HG02981 (cell line): ENCODE data around the gene PDC.

Experiments
- ATAC-seq: cut with Tn5 transposase; IDR thresholded peaks from one replicate; pipeline ENCODE4 v1.9.1; 2021; ENCODE audit warnings: mild to moderate bottlenecking, moderate library complexity; ENCODE audit not compliant: unreplicated experiment

PDC gene

GRCh38 chr1:186461014-186461413, at the start of gene PDC:
Gene PDC (minus strand): TSS chr1:186461114. CDS start chr1:186449459, 11,655 bp downstream.
- ATAC-seq, result no peak

- no peak for ATAC-seq
Observed at GRCh38 chr1:186503190-186503589, 42.3 kb upstream of the PDC start.

DNA sequence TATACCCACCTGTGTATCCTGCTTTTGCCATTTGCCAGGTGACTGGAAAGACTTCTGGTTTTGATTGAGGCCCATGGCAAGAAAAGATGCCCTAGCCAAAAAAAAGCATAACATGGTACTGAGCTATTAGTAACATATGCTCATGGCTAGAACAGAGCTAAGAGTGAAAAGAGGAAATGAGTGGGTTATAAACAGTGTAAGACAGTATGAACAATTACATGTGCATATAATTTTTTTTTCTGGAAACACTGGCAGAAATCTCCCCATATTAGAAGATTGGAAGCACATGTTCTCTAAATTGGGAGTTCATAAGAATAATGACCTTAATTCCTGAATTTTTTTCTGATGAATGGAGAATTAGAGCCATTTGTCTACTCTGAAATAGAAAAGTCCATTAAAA, 41.2 kb upstream of the PDC start:
- no peak for ATAC-seq

GRCh38 chr1:186500804-186501203, 39.9 kb upstream of the PDC start:
- ATAC-seq, result no peak

DNA sequence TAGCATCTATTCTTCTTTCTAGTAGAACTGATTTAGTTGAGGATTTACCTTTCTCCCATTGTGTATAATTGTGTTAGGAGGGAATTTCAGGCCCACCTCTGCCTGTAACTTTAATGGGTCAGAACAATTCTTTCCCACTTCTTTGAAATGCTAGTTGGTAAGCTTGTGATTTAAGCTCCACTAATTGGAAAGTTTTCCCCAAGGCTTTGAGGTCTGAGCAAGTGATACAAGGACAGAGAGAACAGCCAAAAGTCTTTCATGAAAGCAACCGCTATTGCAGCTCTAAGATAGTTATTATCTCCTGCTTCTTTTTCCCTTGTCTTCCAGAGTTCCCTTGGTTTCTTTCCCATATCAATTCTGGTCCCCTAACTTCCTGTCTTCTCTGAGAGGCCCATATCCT, 38.7 kb upstream of the PDC start:
- no peak for ATAC-seq

DNA sequence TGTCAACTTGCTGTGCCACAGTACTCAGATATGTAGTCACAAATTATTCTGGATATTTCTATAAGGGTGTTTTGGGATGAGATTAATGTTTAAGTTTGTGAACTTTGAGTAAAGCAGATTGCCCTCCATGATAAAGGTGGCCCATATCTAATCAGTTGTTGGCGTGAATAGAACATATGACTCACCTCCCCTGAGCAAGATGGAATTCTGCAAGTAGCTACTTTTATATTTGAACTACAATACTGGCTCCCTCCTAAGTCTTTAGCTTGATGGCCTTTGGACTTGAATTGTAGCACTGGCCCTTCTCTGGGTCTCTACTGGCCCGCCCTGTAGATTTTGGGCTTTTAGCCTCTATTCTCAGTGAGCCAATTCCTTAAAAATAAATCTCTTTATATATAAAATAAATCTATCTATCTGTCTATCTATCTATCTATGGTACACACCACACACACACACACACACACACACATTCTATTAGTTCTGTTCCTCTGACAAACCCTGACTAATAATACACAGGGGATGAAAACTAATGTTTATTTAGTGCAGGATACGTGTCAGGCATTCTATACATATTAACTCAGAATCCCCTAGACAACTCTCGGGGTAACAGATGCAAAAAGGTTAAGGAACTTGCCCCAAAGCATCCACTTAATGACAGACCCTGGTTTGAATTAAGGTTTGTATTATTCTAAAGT, 37.9 kb upstream of the PDC start:
- ATAC-seq, result no peak

- no peak for ATAC-seq
Observed at GRCh38 chr1:186498071-186498470, 37.2 kb upstream of the PDC start.

GRCh38 chr1:186497651-186498050, 36.7 kb upstream of the PDC start:
- ATAC-seq, result peak; percentile 42

DNA sequence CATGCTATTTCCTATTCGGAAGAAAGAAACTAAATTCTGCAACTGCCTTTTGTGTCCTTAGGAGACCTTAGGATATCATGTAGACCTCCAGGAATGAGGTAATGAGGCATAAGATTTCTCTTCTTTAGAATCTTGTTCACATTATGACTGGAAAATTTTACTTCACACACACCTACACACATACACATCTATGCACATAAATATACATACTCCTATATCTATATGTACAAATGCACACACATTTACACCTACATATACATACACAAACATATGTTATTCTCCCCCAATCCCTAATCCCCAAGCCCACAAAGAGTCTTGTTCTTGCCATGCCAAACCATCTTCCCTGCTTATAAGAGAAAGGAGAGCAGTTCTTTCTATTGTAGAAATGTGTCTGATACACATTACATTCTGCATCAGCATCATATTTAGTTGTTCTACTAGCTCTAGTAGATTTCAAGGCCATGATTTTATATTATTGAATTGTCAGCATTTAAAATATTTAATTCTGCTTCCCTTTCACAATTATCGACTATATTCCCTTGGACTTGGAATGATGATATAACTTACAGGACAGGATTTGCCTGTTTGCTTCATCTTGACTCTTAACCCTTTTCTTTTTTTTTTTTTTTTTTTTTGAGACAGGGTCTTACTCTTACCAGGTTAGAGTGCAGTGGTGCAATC, 35.4 kb upstream of the PDC start:
- ATAC-seq, result no peak

GRCh38 chr1:186494832-186495271, 33.9 kb upstream of the PDC start:
- ATAC-seq, result no peak

DNA sequence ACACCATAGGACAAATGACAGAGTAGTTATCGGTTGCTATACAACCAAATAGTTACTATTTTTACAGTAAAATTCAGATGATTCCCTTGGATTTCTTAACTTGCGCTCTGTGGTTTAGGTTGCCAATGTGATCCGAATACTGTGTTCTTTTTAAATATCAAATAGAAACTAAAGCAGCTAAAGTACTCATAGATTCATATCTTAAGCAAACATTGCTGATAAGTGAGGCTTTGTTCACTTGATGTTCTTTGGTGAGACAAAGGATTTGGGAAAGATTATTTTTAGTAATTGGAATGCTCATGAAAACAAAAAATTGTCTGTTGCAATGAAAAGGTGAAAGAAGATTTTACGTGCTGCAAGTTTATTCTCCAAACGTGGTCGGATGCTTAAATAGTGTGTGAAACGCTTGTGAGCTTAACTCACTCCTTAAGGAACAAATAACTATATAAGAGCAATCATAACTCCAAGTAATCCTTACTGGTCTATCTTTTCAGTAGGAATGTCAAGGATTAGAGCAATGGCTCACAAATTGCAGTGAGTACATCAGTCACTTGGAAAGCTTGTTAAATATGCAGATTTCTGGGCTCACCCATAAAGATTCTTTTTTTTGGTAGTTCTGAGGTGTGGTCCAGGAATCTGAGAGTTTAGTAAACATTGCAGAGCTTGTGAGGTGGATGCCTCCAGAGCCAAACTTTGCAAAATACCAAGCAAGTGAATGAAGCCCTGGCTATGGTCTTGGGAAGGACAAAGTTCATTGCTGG, 31.8 kb upstream of the PDC start:
- ATAC-seq, result no peak

DNA sequence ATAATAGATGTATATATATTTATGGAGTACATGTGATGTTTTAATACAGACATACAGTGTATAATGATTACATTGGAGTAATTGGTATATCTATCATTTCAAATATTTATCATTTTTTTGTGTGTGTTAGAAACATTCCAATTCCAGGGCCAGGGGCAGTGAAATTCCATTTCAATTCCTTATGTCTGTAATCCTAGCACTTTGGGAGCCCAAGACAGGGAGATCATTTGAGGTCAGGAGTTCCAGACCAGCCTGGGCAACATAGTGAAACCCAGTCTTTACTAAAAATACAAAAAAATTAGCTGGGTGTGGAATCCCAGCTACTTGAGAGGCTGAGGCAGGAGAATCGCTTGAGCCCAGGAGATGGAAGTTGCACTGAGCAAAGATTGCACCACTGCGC, 30.4 kb upstream of the PDC start:
- ATAC-seq, result no peak

- no peak for ATAC-seq
Observed at GRCh38 chr1:186487163-186487562, 26.2 kb upstream of the PDC start.

DNA sequence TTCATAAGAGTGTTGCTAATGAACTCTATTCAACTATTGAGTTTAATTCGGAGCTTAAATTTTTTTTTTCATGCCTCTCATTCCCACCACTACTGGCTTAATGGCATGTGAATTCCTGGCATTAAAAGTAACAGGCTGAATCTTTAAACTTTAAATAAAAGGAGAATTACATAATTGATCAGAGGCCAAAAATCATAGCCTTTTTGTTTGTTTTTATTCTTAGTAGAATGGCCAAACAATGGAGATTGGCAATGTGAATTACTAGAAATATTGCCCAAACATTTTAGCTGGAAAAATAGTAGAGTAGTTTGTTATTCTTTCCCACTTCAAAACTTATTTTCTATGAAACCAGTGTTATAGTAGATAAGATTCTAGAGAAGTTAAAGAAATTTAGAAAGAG, 25.1 kb upstream of the PDC start:
- ATAC-seq, result no peak

GRCh38 chr1:186483561-186483960, 22.6 kb upstream of the PDC start:
- ATAC-seq, result no peak

DNA sequence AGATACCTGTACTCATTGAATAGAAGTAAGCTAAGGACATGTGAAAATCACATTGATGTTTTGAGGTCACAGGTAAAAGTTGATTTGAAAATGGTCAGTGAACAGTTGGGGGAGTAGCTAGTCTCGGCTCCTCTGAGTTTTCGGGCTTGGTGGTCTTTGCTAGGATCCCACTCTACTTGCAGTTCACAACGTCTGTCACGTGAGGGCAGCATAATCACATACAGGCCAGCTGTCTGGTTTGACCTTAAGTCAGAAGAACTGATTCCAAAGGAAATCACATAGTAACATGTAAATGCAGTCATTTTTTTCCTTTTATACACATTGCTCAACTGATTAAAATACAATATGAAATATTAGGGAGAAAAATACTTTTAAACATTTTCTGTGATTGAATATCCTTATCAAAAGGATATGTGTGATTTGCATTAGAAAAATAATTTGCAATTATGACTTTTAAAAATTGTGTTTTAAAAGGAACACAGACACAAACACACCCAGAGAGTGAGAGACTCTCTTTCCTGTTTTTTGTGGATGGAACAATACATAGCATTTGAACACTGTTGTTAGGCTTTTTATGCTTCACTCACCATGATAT, 21.8 kb upstream of the PDC start:
- peak; percentile 83 for ATAC-seq

- ATAC-seq, result no peak
Observed at GRCh38 chr1:186481303-186481888, 20.5 kb upstream of the PDC start.

GRCh38 chr1:186479162-186479561, 18.2 kb upstream of the PDC start:
- no peak for ATAC-seq

DNA sequence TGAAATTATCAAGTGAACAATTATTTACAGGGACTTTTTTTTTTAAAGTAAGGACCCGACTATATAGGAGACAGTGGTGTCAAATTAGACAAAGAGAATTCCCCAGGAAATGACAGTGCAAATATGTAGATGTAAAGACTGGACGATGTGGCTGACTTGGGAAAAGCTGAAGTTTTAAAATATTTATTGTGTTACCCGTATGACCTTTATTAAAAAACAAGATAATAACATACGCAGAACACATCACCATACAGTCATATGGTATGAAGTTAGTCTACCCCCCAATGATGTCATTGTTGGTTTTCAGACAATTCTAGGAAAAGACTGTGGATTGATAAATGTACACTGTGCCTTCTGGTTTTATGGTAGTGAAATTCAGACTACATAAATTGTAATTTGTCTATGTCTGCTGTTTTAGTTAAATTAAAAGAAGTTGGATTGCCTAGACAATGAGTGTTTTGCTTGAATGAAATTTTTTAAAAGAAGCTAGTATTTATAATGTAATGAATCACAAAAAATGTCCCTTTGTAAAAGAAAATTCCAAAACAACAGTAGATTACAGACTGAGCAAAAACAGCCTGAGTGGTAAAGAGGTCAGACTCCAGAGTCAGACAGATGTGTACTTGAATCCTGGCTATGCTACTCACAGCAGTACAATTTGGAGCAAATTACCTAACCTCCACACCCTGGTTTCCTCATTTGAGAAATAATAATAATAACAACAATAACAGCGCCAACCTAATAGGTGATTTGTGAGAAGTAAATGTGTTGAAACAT, 15.5 kb upstream of the PDC start:
- no peak for ATAC-seq

DNA sequence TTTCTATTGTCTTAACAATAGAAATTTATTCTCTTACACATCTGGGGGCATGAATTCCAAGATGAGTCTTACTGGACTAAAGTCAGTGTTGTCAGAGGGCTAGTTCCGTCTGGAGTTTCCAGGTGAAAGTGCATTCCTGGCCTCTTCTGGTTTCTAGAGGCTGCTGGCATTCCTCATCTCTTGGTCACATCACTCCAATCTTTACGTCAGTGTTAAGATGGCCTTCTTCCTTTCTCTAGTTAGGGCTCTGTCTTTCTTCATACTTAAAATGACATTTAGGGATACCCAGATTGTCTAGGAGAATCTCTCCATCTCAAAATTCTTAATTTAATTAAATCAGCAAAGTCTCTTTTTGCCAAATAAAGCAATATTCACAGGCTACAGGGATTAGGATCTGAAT, 13.3 kb upstream of the PDC start:
- ATAC-seq, result no peak
